ENCODE data around the gene CTTNBP2.

Gene CTTNBP2

GRCh38 chr7:117777335-117778142 is 95.7 kb downstream of the CTTNBP2 start:
- H3K27me3 ChIP-seq, result no peaks in the 10 kb centered on the region
- no peak overlapping the region for H3K4me3 ChIP-seq (ENCODE audit: low read depth in 1 of 2, low read length in 1 of 2)
- no peak overlapping the region for H3K27ac ChIP-seq
- no peak for TF ChIP-seq CTCF (IDR thresholded peaks at IDR 0.05)
- no peaks in the 10 kb centered on the region for H3K36me3 ChIP-seq
- no peaks in the 10 kb centered on the region for H3K9me3 ChIP-seq
- no peaks in the 10 kb centered on the region for H3K4me1 ChIP-seq (ENCODE audit: control insufficient read depth in 1 of 2, insufficient read depth in 1 of 2, low read depth in 1 of 2, low read length in 1 of 2)

- no peak for TF ChIP-seq CTCF (IDR thresholded peaks at IDR 0.05)
These were observed 97.0 kb downstream of the CTTNBP2 start for GRCh38 chr7:117776224-117776623.

GRCh38 chr7:117775801-117776200 is 97.4 kb downstream of the CTTNBP2 start:
- H3K27me3 ChIP-seq, result no peaks in the 10 kb centered on the region
- H3K4me1 ChIP-seq (ENCODE audit: control insufficient read depth in 1 of 2, insufficient read depth in 1 of 2, low read depth in 1 of 2, low read length in 1 of 2), result no peaks in the 10 kb centered on the region
- H3K9me3 ChIP-seq, result no peaks in the 10 kb centered on the region
- no peak for TF ChIP-seq CTCF (IDR thresholded peaks at IDR 0.05)
- H3K4me3 ChIP-seq (ENCODE audit: low read depth in 1 of 2, low read length in 1 of 2), result no peak overlapping the region
- no peak overlapping the region for H3K27ac ChIP-seq
- no peaks in the 10 kb centered on the region for H3K36me3 ChIP-seq

More at GRCh38 chr7:117776224-117776623, 97.0 kb downstream of the CTTNBP2 start:
- no peaks in the 10 kb centered on the region for H3K4me1 ChIP-seq (ENCODE audit: control insufficient read depth in 1 of 2, insufficient read depth in 1 of 2, low read depth in 1 of 2, low read length in 1 of 2)
- no peaks in the 10 kb centered on the region for H3K9me3 ChIP-seq
- no peak overlapping the region for H3K27ac ChIP-seq
- H3K27me3 ChIP-seq, result no peaks in the 10 kb centered on the region
- H3K4me3 ChIP-seq (ENCODE audit: low read depth in 1 of 2, low read length in 1 of 2), result no peak overlapping the region
- H3K36me3 ChIP-seq, result no peaks in the 10 kb centered on the region

- H3K9me3 ChIP-seq, result no peaks in the 10 kb centered on the region
- no peaks in the 10 kb centered on the region for H3K27me3 ChIP-seq
- H3K27ac ChIP-seq, result no peak overlapping the region
- no peak for TF ChIP-seq CTCF (IDR thresholded peaks at IDR 0.05)
- H3K4me3 ChIP-seq (ENCODE audit: low read depth in 1 of 2, low read length in 1 of 2), result no peak overlapping the region
- H3K4me1 ChIP-seq (ENCODE audit: control insufficient read depth in 1 of 2, insufficient read depth in 1 of 2, low read depth in 1 of 2, low read length in 1 of 2), result no peaks in the 10 kb centered on the region
- no peaks in the 10 kb centered on the region for H3K36me3 ChIP-seq
These were observed 98.3 kb downstream of the CTTNBP2 start for GRCh38 chr7:117774943-117775342.

GRCh38 chr7:117772421-117772820 is 100.8 kb downstream of the CTTNBP2 start:
- H3K27ac ChIP-seq, result no peak overlapping the region
- H3K4me3 ChIP-seq (ENCODE audit: low read depth in 1 of 2, low read length in 1 of 2), result no peak overlapping the region

More at GRCh38 chr7:117772421-117772820, 100.8 kb downstream of the CTTNBP2 start:
- no peaks in the 10 kb centered on the region for H3K9me3 ChIP-seq
- no peaks in the 10 kb centered on the region for H3K4me1 ChIP-seq (ENCODE audit: control insufficient read depth in 1 of 2, insufficient read depth in 1 of 2, low read depth in 1 of 2, low read length in 1 of 2)
- TF ChIP-seq CTCF (IDR thresholded peaks at IDR 0.05), result no peak
- H3K36me3 ChIP-seq, result no peaks in the 10 kb centered on the region
- H3K27me3 ChIP-seq, result no peaks in the 10 kb centered on the region
